Ishikawa (cell line): ENCODE measurements around the gene TMPRSS13.

Experiments used
- CEBPB ChIP-seq: IDR thresholded peaks from 2 replicates; pipeline ENCODE4 v1.6.1; 2012
- CREB1 ChIP-seq: IDR thresholded peaks from 2 replicates; pipeline ENCODE4 v1.6.1; 2012; ENCODE audit warnings: low read depth
- EGR1 ChIP-seq: IDR thresholded peaks from 2 replicates; pipeline ENCODE4 v1.6.1; 2012
- EP300 ChIP-seq: IDR thresholded peaks from 2 replicates; pipeline ENCODE4 v1.6.1; 2012; ENCODE audit warnings: borderline replicate concordance
- FOXM1 ChIP-seq: IDR thresholded peaks from 2 replicates; pipeline ENCODE4 v1.6.1; 2012; ENCODE audit warnings: low read depth, borderline replicate concordance
- MAX ChIP-seq: IDR thresholded peaks from 2 replicates; pipeline ENCODE4 v1.6.1; 2012
- NFIC ChIP-seq: IDR thresholded peaks from 2 replicates; pipeline ENCODE4 v1.6.1; 2012
- RAD21 ChIP-seq: IDR thresholded peaks from 2 replicates; pipeline ENCODE4 v1.6.1; 2012; ENCODE audit warnings: low read depth
- REST ChIP-seq: IDR thresholded peaks from 2 replicates; pipeline ENCODE4 v1.6.1; 2012; ENCODE audit warnings: low read depth, mild to moderate bottlenecking
- TAF1 ChIP-seq: IDR thresholded peaks from 2 replicates; pipeline ENCODE4 v1.6.1; 2012; ENCODE audit warnings: low read depth, mild to moderate bottlenecking
- TCF12 ChIP-seq: IDR thresholded peaks from 2 replicates; pipeline ENCODE4 v1.6.1; 2012; ENCODE audit warnings: low read depth
- TEAD4 ChIP-seq: IDR thresholded peaks from 2 replicates; pipeline ENCODE4 v1.6.1; 2012
- USF1 ChIP-seq: IDR thresholded peaks from 2 replicates; pipeline ENCODE4 v1.6.1; 2012
- YY1 ChIP-seq: IDR thresholded peaks from 2 replicates; pipeline ENCODE4 v1.6.1; 2012; ENCODE audit warnings: low read depth
- ZBTB7A ChIP-seq: IDR thresholded peaks from 2 replicates; pipeline ENCODE4 v1.6.1; 2012; ENCODE audit warnings: low read depth

TMPRSS13 gene

GRCh38 chr11:117928446-117929141, 608 bp downstream of the TMPRSS13 start:
- TF ChIP-seq USF1 (no peak), REST (no peak), CEBPB (no peak), YY1 (no peak), RAD21 (no peak), TAF1 (no peak), NFIC (no peak), MAX (no peak), TCF12 (no peak), EP300 (no peak), FOXM1 (no peak)

- TF ChIP-seq MAX, result no peak
- TF ChIP-seq NFIC, result no peak
- TF ChIP-seq TEAD4, result no peak
- TF ChIP-seq FOXM1, result no peak
- TF ChIP-seq TAF1, result no peak
These were observed 1.3 kb downstream of the TMPRSS13 start for GRCh38 chr11:117927926-117928325.

- TF ChIP-seq TCF12 (no peak), CREB1 (no peak), TAF1 (no peak), FOXM1 (no peak), EGR1 (no peak), RAD21 (no peak), YY1 (no peak), MAX (no peak), ZBTB7A (no peak), EP300 (no peak), CEBPB (no peak), TEAD4 (no peak), NFIC (no peak), USF1 (no peak), REST (no peak)
These were observed 3.8 kb downstream of the TMPRSS13 start for GRCh38 chr11:117925198-117925925.

GRCh38 chr11:117924631-117925170, 4.5 kb downstream of the TMPRSS13 start:
- no peak for TF ChIP-seq ZBTB7A
- no peak for TF ChIP-seq TCF12
- TF ChIP-seq YY1, result no peak
- no peak for TF ChIP-seq FOXM1
- no peak for TF ChIP-seq EP300
- no peak for TF ChIP-seq USF1
- no peak for TF ChIP-seq NFIC
- TF ChIP-seq TAF1, result no peak
- TF ChIP-seq CREB1, result no peak
- no peak for TF ChIP-seq MAX
- TF ChIP-seq EGR1, result no peak
- TF ChIP-seq RAD21, result no peak

GRCh38 chr11:117923773-117924172, 5.4 kb downstream of the TMPRSS13 start:
- TF ChIP-seq EGR1 (no peak), NFIC (no peak), TEAD4 (no peak), FOXM1 (no peak), EP300 (no peak), CREB1 (no peak), MAX (no peak), USF1 (no peak), REST (no peak), ZBTB7A (no peak), TAF1 (no peak), YY1 (no peak), CEBPB (no peak), RAD21 (no peak), TCF12 (no peak)
